ENCODE measurements around the gene HSF2.
A peak's percentile ranks its signal among the peaks of the same experiment; 100 is the strongest.

Gene HSF2

GRCh38 chr6:122400121-122400450 lies 634 bp downstream of the HSF2 start:
- DNase-seq (ENCODE audit: low read depth in 2 of 2) = no peak

- DNase-seq (ENCODE audit: low read depth in 2 of 2) = no peak
Measured at GRCh38 chr6:122400462-122401089, 1.1 kb downstream of the HSF2 start.

GRCh38 chr6:122401104-122401503 lies 1.7 kb downstream of the HSF2 start:
- DNase-seq (ENCODE audit: low read depth in 2 of 2) = no peak

- DNase-seq (ENCODE audit: low read depth in 2 of 2) = no peak
Measured at GRCh38 chr6:122404444-122404843, 5.0 kb downstream of the HSF2 start.

- no peak for DNase-seq (ENCODE audit: low read depth in 2 of 2)
Measured at GRCh38 chr6:122405417-122405816, 6.0 kb downstream of the HSF2 start.

- no peak for DNase-seq (ENCODE audit: low read depth in 2 of 2)
Measured at GRCh38 chr6:122406187-122406586, 6.7 kb downstream of the HSF2 start.

GRCh38 chr6:122407712-122408111 lies 8.3 kb downstream of the HSF2 start:
- DNase-seq (ENCODE audit: low read depth in 2 of 2) = no peak

- DNase-seq (ENCODE audit: low read depth in 2 of 2) = no peak
Measured at GRCh38 chr6:122408240-122408639, 8.8 kb downstream of the HSF2 start.

- no peak for DNase-seq (ENCODE audit: low read depth in 2 of 2)
Measured at GRCh38 chr6:122408702-122409458, 9.4 kb downstream of the HSF2 start.

GRCh38 chr6:122412001-122412400 lies 12.5 kb downstream of the HSF2 start:
- DNase-seq (ENCODE audit: low read depth in 2 of 2) = no peak

- no peak for DNase-seq (ENCODE audit: low read depth in 2 of 2)
Measured at GRCh38 chr6:122416825-122417224, 17.4 kb downstream of the HSF2 start.

GRCh38 chr6:122422003-122422402 lies 22.6 kb downstream of the HSF2 start:
- no peak for DNase-seq (ENCODE audit: low read depth in 2 of 2)

GRCh38 chr6:122422614-122423267 lies 23.3 kb downstream of the HSF2 start:
- DNase-seq (ENCODE audit: low read depth in 2 of 2) = no peak

GRCh38 chr6:122423734-122424133 lies 24.3 kb downstream of the HSF2 start:
- no peak for DNase-seq (ENCODE audit: low read depth in 2 of 2)

GRCh38 chr6:122426597-122426996 lies 27.1 kb downstream of the HSF2 start:
- DNase-seq (ENCODE audit: low read depth in 2 of 2) = no peak

- peak; percentile 11 to 17 for DNase-seq (ENCODE audit: low read depth in 2 of 2)
Measured at GRCh38 chr6:122428781-122429180, 29.3 kb downstream of the HSF2 start.

GRCh38 chr6:122429323-122429722 lies 29.9 kb downstream of the HSF2 start:
- no peak for DNase-seq (ENCODE audit: low read depth in 2 of 2)

GRCh38 chr6:122431780-122432179 lies 32.3 kb downstream of the HSF2 start:
- DNase-seq (ENCODE audit: low read depth in 2 of 2) = no peak

- DNase-seq (ENCODE audit: low read depth in 2 of 2) = no peak
Measured at GRCh38 chr6:122432816-122433215, 33.4 kb downstream of the HSF2 start.

GRCh38 chr6:122438975-122439374 lies 39.5 kb downstream of the HSF2 start:
- DNase-seq (ENCODE audit: low read depth in 2 of 2) = no peak

- no peak for DNase-seq (ENCODE audit: low read depth in 2 of 2)
Measured at GRCh38 chr6:122445274-122445673, 45.8 kb downstream of the HSF2 start.

GRCh38 chr6:122449069-122449468 lies 49.6 kb downstream of the HSF2 start:
- no peak for DNase-seq (ENCODE audit: low read depth in 2 of 2)

GRCh38 chr6:122452509-122452908 lies 53.1 kb downstream of the HSF2 start:
- DNase-seq (ENCODE audit: low read depth in 2 of 2) = no peak

Data from fibroblast of skin of left biceps (primary cell).